ENCODE results near the gene NAA16. TPM values are rescaled to one million over a fixed set of nuclear protein-coding genes. Genes with fewer than 3 reads are reported as not detected.
"Not testable (repeated sequence)": the region's sequence is repeated elsewhere in the genome, so short reads cannot be mapped to it uniquely, and the experiment has no call there.

Gene NAA16
- total and polyA plus RNA-seq, 2 of the 4 experiments (the other 2 are of a cell fraction), result 6.6 to 8.8 TPM

DNA sequence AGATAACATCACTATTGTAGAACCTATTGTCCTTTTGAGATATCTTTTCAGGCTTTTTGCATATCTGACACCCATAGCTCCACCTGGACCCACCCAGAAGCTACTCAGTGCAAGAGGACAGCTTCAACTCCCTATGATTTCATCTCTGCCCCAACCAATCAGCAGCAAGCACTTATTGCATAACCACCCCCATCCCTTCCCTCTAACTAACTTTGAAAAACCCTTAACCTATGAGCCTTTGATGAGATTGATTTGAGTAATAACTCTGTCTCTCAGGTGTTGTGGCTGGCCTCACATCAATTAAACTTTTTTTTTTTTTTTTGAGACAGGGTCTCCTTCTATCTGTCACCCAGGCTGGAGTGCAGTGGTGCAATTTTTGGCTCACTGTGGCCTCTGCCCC lies 34.2 kb upstream of the NAA16 start:
- POLR2A ChIA-PET (ENCODE audit: unreplicated experiment), result no interaction called here
- Histone ChIP-seq H3K9me3 (ENCODE audit: control insufficient read depth, insufficient read depth, low read length) (no peaks in the 10 kb centered on the region), H4K8ac (ENCODE audit: low read depth in 2 of 2, low read length in 2 of 2) (no peak overlapping the region), H2BK120ac (ENCODE audit: low read depth, low read length) (no peak overlapping the region), H3K27ac (ENCODE audit: insufficient read depth, low read length) (no peak overlapping the region), H3K36me3 (ENCODE audit: control insufficient read depth, insufficient read depth, low read length) (no peaks in the 10 kb centered on the region), H4K91ac (ENCODE audit: insufficient read depth, low read depth, low read length) (no peak overlapping the region), H3K4me3 (ENCODE audit: insufficient read depth, low read depth, low read length) (no peak overlapping the region), H3K23ac (ENCODE audit: low read depth, low read length) (no peak overlapping the region), H4K5ac (ENCODE audit: low read depth, low read length) (no peak overlapping the region), H3K9me1 (ENCODE audit: insufficient read depth, low read length) (no peaks in the 10 kb centered on the region), H3K56ac (ENCODE audit: extremely low read depth, insufficient read depth, low read length) (no peak overlapping the region), H3K18ac (ENCODE audit: low read depth, low read length) (no peak overlapping the region), H3K4me2 (ENCODE audit: low read depth, low read length) (no peak overlapping the region), H3K14ac (replicated peaks; ENCODE audit: low read depth, low read length) (no peak overlapping the region), H2BK15ac (ENCODE audit: low read depth, low read length) (no peak overlapping the region), H2BK5ac (ENCODE audit: low read depth, low read length, poor library complexity, severe bottlenecking) (no peak overlapping the region), H2AFZ (replicated peaks; ENCODE audit: low read length, poor library complexity) (no peak overlapping the region), H3K9ac (ENCODE audit: low read depth, low read length) (no peak overlapping the region), H3K79me1 (ENCODE audit: low read depth in 1 of 2, low read length in 2 of 2) (no peaks in the 10 kb centered on the region), H3K27me3 (ENCODE audit: control insufficient read depth, insufficient read depth, low read length) (no peaks in the 10 kb centered on the region), H3K4me1 (ENCODE audit: control insufficient read depth, insufficient read depth, low read length) (no peaks in the 10 kb centered on the region), H2AK9ac (replicated peaks; ENCODE audit: low read depth, low read length, poor library complexity) (no peak overlapping the region), H2AK5ac (ENCODE audit: low read depth, low read length) (no peak overlapping the region), H2BK20ac (ENCODE audit: low read depth, low read length) (no peak overlapping the region), H3K4ac (ENCODE audit: low read depth, low read length) (no peak overlapping the region), H4K20me1 (ENCODE audit: insufficient read depth, low read length) (no peaks in the 10 kb centered on the region)
- ATAC-seq (ENCODE audit: low read depth) (no peak), DNase-seq (no peak)
- BruUV-seq (replicated peaks), result no TSS peak
- in situ Hi-C loops (cut with MboI; ENCODE audit: low sequenced_read_pairs) (no loop called here), dilution Hi-C loops (cut with HindIII; ENCODE audit: low sequenced_read_pairs, unreplicated experiment) (no loop called here), intact Hi-C loops (cut with micrococcal nuclease) (no loop called here)
- CTCF ChIA-PET, result interaction anchor here (0.6 kb wide), 1 partner anchor 17 kb away, joined by 3 read pairs; no protein-coding TSS in a partner anchor
- 0 out of 2 replicates have a peak, but pooled peaks have one; percentile 1 for TF ChIP-seq CEBPB (IDR thresholded peaks at IDR 0.05; ENCODE audit: low read depth, low read length)
- no peak for TF ChIP-seq CHD1 (IDR thresholded peaks at IDR 0.05; ENCODE audit: low read depth, low read length)
- no peak for TF ChIP-seq RAD21 (IDR thresholded peaks at IDR 0.05; ENCODE audit: low read length)

GRCh38 chr13:41279156-41279555 lies 31.9 kb upstream of the NAA16 start:
- H4K20me1 ChIP-seq (ENCODE audit: insufficient read depth, low read length); H3K4me1 ChIP-seq (ENCODE audit: control insufficient read depth, insufficient read depth, low read length); H2BK20ac ChIP-seq (ENCODE audit: low read depth, low read length); H3K4me3 ChIP-seq (ENCODE audit: insufficient read depth, low read depth, low read length); H3K9me1 ChIP-seq (ENCODE audit: insufficient read depth, low read length); H3K27me3 ChIP-seq (ENCODE audit: control insufficient read depth, insufficient read depth, low read length); H2AK9ac ChIP-seq (replicated peaks; ENCODE audit: low read depth, low read length, poor library complexity); H3K9me3 ChIP-seq (ENCODE audit: control insufficient read depth, insufficient read depth, low read length); H2BK15ac ChIP-seq (ENCODE audit: low read depth, low read length); H4K5ac ChIP-seq (ENCODE audit: low read depth, low read length); H3K18ac ChIP-seq (ENCODE audit: low read depth, low read length); H3K4me2 ChIP-seq (ENCODE audit: low read depth, low read length); ATAC-seq (ENCODE audit: low read depth); H4K8ac ChIP-seq (ENCODE audit: low read depth in 2 of 2, low read length in 2 of 2); H3K56ac ChIP-seq (ENCODE audit: extremely low read depth, insufficient read depth, low read length); H3K4ac ChIP-seq (ENCODE audit: low read depth, low read length); H3K14ac ChIP-seq (replicated peaks; ENCODE audit: low read depth, low read length); DNase-seq; H3K79me1 ChIP-seq (ENCODE audit: low read depth in 1 of 2, low read length in 2 of 2); H2AK5ac ChIP-seq (ENCODE audit: low read depth, low read length); BruUV-seq (replicated peaks); in situ Hi-C loops (cut with MboI; ENCODE audit: low sequenced_read_pairs); H4K91ac ChIP-seq (ENCODE audit: insufficient read depth, low read depth, low read length); dilution Hi-C loops (cut with HindIII; ENCODE audit: low sequenced_read_pairs, unreplicated experiment); CTCF ChIA-PET; H2BK5ac ChIP-seq (ENCODE audit: low read depth, low read length, poor library complexity, severe bottlenecking); POLR2A ChIA-PET (ENCODE audit: unreplicated experiment); H3K9ac ChIP-seq (ENCODE audit: low read depth, low read length); H2BK120ac ChIP-seq (ENCODE audit: low read depth, low read length); intact Hi-C loops (cut with micrococcal nuclease); H3K36me3 ChIP-seq (ENCODE audit: control insufficient read depth, insufficient read depth, low read length); H3K23ac ChIP-seq (ENCODE audit: low read depth, low read length); H2AFZ ChIP-seq (replicated peaks; ENCODE audit: low read length, poor library complexity); H3K27ac ChIP-seq (ENCODE audit: insufficient read depth, low read length): not testable (repeated sequence)
- no CpG with 5 or more reads among the region's 2 CpGs for WGBS, 2 experiments (ENCODE audit: extremely low coverage in 2 of 2, insufficient read length in 1 of 2)

Measured in IMR-90 (cell line).